Measurements from ENCODE around the gene ODR4.
"Not testable (repeated sequence)": the region's sequence is repeated elsewhere in the genome, so short reads cannot be mapped to it uniquely, and the experiment has no call there.

The ODR4 gene

DNA sequence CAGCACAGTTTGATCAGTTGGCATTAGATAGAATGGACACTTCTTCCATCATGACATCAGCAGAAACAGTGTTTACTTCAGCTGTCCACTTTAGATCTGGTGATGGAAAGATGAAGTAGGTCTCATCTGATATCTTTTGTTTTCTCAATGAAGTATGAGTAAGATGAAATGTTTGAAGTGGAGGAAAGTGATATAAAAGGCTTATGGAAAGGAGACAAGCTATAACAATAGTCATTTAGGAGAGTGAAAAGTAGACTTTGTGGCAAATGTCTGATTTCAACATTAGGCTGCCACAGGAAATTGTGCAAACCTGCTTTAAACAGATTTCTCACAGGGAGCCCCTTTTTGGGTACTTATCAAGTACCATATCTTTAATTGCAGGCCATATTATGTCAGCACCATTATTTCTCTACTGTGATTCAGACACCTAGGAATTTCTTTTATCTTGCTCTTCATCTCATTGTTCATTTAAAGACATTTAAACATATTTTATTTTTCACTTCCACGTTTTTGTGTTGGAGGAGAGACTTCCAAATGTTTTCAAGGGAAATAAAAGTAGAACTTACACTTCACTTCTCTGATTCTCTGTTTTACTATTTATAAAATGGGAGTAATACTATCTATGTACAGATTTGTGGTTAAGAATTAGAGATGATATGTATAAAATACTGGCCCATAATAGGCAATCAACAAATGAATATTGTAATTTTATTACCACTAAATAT, 67.2 kb downstream of the ODR4 start:
- no peak for TF ChIP-seq JUND (IDR thresholded peaks at IDR 0.05; ENCODE audit: low read depth)
- DNase-seq (ENCODE audit: low read depth in 1 of 2, low spot score in 1 of 2), result no peak
- in situ Hi-C loops (cut with HindIII; ENCODE audit: low pct_unique_long_range_greater_than_20kb, low sequenced_read_pairs), result no loop called here

DNA sequence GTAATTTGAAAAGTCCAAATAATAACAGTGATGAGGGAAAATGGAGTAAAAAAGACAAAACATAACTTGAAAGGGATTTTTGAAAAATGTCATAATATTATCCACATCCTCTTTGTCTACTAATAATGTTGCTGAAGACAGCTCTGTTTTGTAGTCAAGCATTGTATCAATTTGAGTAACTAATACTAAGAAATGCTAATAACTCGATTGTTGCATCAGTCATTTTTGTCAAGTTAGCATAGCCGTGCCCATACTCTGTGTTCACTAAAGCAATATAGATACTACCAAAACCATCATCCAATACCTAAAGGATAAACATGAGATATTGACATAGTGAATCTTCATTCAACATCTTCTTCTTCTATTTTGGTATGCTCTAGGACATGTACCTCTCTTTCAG, 68.0 kb downstream of the ODR4 start:
- DNase-seq (ENCODE audit: low read depth in 1 of 2, low spot score in 1 of 2), result no peak
- TF ChIP-seq JUND (IDR thresholded peaks at IDR 0.05; ENCODE audit: low read depth), result no peak
- in situ Hi-C loops (cut with HindIII; ENCODE audit: low pct_unique_long_range_greater_than_20kb, low sequenced_read_pairs), result no loop called here

DNA sequence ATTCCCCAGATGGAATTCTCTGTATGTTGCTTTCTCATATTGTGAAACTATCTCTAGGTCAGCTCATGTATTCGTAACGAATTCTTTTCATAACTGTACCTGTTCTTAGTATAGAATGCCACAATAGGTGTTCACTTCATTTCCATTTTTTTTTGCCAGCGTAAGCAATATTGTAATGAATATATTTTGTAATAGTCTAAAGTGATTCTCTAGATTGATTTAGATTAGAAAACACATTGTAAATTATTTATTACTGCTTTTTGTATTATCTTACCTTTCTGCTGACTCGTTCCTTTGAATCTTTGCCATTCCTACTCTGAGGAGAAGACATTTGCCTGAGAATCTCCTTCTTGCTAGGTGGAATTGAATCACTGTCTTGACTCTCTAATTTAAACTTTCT, 70.5 kb downstream of the ODR4 start:
- in situ Hi-C loops (cut with HindIII; ENCODE audit: low pct_unique_long_range_greater_than_20kb, low sequenced_read_pairs), result no loop called here
- TF ChIP-seq JUND (IDR thresholded peaks at IDR 0.05; ENCODE audit: low read depth), result no peak
- peak in 1 of 2 experiments; percentile 43 for DNase-seq (ENCODE audit: low read depth in 1 of 2, low spot score in 1 of 2)

DNA sequence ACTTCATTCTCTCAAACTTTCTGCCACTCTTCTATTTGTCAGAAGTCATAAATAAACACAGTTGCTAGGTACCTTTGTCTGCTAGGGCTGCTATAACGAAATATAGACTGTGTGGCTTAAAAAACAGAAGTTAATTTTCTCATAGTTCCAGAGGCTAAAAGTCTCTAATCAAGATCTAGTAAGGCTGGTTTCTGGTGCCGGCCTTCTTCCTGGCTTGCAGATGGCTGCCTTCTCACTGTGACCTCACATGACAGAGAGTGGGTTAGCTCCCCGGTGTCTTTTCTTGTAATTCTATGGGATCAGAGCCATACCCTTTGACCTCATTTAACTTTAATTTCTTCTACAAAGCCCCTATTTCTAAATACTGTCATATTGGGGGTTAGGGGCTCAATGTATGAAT, 79.3 kb downstream of the ODR4 start:
- DNase-seq (ENCODE audit: low read depth in 1 of 2, low spot score in 1 of 2), result no peak
- in situ Hi-C loops (cut with HindIII; ENCODE audit: low pct_unique_long_range_greater_than_20kb, low sequenced_read_pairs), result no loop called here

DNA sequence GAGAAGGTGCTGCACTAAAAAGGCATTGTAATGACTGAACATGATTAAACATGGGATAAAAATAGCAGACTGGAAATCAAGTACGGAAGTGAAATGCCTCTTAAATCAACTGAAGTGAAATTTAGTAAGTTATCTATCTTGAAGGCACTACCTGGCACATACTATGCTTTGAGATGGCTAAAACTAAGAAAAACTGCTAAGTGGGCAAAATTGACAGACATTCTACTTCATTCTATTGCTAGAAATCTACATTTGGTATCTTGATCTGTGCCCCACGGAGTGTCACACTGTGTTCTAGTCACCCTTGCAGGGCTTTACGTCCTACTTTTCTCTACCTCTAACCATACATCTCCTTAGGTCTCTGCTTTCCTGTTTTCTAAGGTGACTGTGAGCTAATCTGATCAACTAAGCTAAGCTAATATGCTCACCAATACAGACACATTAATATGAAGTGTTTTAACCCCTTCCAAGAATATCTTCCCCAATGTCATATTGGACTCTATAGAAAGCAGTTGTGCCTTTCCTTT, 81.2 kb downstream of the ODR4 start:
- in situ Hi-C loops (cut with HindIII; ENCODE audit: low pct_unique_long_range_greater_than_20kb, low sequenced_read_pairs), result no loop called here
- no peak for DNase-seq (ENCODE audit: low read depth in 1 of 2, low spot score in 1 of 2)
- TF ChIP-seq JUND (IDR thresholded peaks at IDR 0.05; ENCODE audit: low read depth), result no peak

More for the DNA sequence above, 79.3 kb downstream of the ODR4 start:
- no peak for TF ChIP-seq JUND (IDR thresholded peaks at IDR 0.05; ENCODE audit: low read depth)

DNA sequence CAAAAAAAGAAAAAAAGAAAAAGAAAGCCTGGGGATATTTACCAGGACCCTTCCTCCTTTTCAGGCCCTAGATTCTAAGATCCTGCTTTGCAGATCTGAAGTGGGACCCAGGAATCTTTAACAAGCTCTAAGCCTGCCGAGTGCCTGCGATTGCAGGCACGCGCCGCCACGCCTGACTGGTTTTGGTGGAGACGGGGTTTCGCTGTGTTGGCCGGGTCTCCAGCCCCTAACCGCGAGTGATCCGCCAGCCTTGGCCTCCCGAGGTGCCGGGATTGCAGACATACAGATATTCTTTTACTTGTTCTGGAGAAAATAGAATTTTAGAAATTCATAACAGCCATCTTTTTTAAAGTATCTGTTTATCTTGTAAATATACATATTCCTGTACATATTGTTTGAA, 83.5 kb downstream of the ODR4 start:
- DNase-seq (ENCODE audit: low read depth in 1 of 2, low spot score in 1 of 2); in situ Hi-C loops (cut with HindIII; ENCODE audit: low pct_unique_long_range_greater_than_20kb, low sequenced_read_pairs): not testable (repeated sequence)

DNA sequence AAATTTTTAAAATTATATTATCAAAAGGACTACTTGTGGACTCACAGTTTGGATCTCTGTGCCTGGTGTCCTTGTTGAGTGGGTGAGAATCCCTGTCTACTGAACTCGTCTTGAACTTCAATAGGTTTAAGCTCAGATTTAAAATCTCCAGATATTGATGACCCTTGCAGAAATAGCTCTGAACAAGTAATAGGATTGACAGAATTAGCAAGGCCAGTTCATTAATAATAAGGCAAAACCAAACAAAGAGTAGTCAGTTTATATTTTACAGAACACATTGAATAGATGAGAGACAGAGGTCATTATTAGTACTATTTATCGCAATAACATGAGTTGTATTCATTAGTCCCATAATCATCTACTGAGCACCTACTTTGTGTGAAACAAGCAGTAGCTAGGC, 85.4 kb downstream of the ODR4 start, which contains the start of gene PDC:
TSS of gene PDC (minus strand) at position 101 of the 400 bp plus-strand sequence. CDS start 11,655 bp downstream, outside the sequence.
- no peak for DNase-seq (ENCODE audit: low read depth in 1 of 2, low spot score in 1 of 2)
- in situ Hi-C loops (cut with HindIII; ENCODE audit: low pct_unique_long_range_greater_than_20kb, low sequenced_read_pairs), result no loop called here
- TF ChIP-seq JUND (IDR thresholded peaks at IDR 0.05; ENCODE audit: low read depth), result no peak

DNA sequence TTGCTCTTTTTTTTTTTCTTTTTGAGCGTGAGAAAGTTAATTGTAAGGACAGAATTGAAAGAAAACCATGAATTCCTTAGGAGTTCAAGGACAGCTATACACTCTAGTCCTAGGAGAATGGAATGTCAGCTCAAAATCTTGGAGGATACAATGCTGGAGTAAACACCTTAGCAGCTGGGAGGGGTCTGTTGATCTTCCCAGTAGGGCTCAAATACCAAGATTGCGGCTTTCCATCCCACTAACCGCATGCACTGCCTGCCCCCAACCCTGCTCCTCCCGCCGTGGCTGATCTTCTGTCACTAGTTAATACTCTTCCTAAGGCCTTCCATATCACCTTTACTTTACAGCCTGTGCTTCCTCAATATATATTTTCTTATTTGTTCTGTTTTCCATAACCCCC, 87.9 kb downstream of the ODR4 start:
- TF ChIP-seq JUND (IDR thresholded peaks at IDR 0.05; ENCODE audit: low read depth), result no peak
- no peak for DNase-seq (ENCODE audit: low read depth in 1 of 2, low spot score in 1 of 2)
- in situ Hi-C loops (cut with HindIII; ENCODE audit: low pct_unique_long_range_greater_than_20kb, low sequenced_read_pairs), result no loop called here

DNA sequence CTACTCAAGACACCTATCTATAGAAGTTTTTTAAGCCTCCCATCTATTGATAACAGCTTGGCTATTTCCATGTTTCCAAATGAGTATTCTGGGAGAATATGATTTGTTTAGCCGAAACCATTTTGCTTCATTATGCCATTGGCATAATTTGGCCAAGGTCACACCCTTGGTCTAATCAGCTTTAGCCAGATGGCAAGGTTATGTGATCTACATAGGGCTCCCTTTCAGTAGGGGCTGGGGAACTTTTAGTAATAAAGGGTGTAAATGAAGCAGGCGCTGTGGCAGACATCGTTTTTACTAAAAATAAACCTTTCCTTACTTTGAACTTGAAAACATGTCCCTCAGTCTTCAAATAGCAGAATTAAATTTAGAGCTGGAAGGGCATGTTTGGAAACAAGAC, 88.3 kb downstream of the ODR4 start:
- DNase-seq (ENCODE audit: low read depth in 1 of 2, low spot score in 1 of 2), result no peak
- no peak for TF ChIP-seq JUND (IDR thresholded peaks at IDR 0.05; ENCODE audit: low read depth)
- in situ Hi-C loops (cut with HindIII; ENCODE audit: low pct_unique_long_range_greater_than_20kb, low sequenced_read_pairs), result no loop called here

DNA sequence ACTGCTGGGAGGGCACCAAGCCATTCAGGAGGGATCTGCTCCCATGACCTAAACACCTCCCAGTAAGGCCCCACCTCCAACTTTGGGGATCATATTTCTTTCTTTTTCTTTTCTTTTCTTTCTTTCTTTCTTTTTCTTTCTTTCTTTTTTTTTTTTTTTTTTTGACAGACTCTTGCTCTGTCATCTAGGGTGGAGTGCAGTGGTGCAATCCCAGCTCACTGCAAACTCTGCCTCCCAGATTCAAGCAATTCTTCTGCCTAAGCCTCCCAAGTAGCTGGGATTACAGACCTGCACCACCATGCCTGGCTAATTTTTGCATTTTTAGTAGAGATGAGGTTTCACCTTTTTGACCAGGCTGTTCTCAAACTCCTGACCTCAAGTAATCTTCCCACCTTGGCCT, 89.9 kb downstream of the ODR4 start:
- DNase-seq (ENCODE audit: low read depth in 1 of 2, low spot score in 1 of 2); in situ Hi-C loops (cut with HindIII; ENCODE audit: low pct_unique_long_range_greater_than_20kb, low sequenced_read_pairs): not testable (repeated sequence)

DNA sequence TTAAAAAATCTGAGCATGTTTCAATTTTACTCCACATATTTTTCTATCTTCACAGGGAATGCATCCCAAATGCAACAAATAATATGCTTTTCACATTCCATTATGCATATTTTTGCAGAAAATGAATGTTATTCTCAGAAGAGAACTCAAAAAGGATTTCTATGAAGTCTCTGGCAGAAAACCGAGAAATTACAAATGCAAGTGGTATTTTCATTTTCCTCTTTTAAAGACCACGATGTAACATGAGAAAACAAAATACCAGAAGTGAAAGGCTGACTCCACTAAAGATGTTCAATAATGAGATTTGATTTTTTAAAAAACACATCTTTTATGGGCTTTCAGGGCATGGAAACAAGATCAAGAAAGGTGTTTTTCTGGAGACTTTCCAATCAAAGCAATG, 90.3 kb downstream of the ODR4 start:
- TF ChIP-seq JUND (IDR thresholded peaks at IDR 0.05; ENCODE audit: low read depth), result no peak
- DNase-seq (ENCODE audit: low read depth in 1 of 2, low spot score in 1 of 2), result no peak
- in situ Hi-C loops (cut with HindIII; ENCODE audit: low pct_unique_long_range_greater_than_20kb, low sequenced_read_pairs), result no loop called here

Measured in T47D (cell line).